HT1080 (cell line): ENCODE data around the gene CEP152. TPM values are rescaled to one million over a fixed set of nuclear protein-coding genes. Genes with fewer than 3 reads are reported as not detected.

ENCODE experiments used
- DNase-seq: peaks from one replicate; pipeline ENCODE4 v3.0.0-alpha.2; 2015; ENCODE audit warnings: low read depth
- total RNA-seq: library from RNA; depleted of rRNA; stranded (reverse); fragments of >200 nt; shearing (Covaris generic); gene quantifications from 2 replicates; pipeline ENCODE4 v1.2.3, GENCODE V29; 2014

Gene CEP152
- total RNA-seq, 1 experiment from 2014 or later = 14.5 TPM

GRCh38 chr15:48777645-48778330, 33.1 kb downstream of the CEP152 start:
- DNase-seq = no peak

GRCh38 chr15:48775546-48775945, 35.3 kb downstream of the CEP152 start:
- DNase-seq = peak; percentile 37

GRCh38 chr15:48774484-48774883, 36.4 kb downstream of the CEP152 start:
- DNase-seq = peak; percentile 3

GRCh38 chr15:48766196-48766595, 44.7 kb downstream of the CEP152 start:
- DNase-seq = peak; percentile 38

- DNase-seq = no peak
Observed at GRCh38 chr15:48765022-48765421, 45.8 kb downstream of the CEP152 start.

- DNase-seq = no peak
Observed at GRCh38 chr15:48761393-48762158, 49.3 kb downstream of the CEP152 start.

- no peak for DNase-seq
Observed at GRCh38 chr15:48759921-48760320, 50.9 kb downstream of the CEP152 start.

GRCh38 chr15:48757661-48758060, 53.2 kb downstream of the CEP152 start:
- DNase-seq = no peak

GRCh38 chr15:48754011-48754410, 56.9 kb downstream of the CEP152 start:
- no peak for DNase-seq

GRCh38 chr15:48751595-48751994, 59.3 kb downstream of the CEP152 start:
- no peak for DNase-seq

- DNase-seq = no peak
Observed at GRCh38 chr15:48748535-48748934, 62.3 kb downstream of the CEP152 start.

GRCh38 chr15:48733615-48734014, 77.3 kb downstream of the CEP152 start:
- no peak for DNase-seq

GRCh38 chr15:48730506-48730905, 80.4 kb downstream of the CEP152 start:
- no peak for DNase-seq

- DNase-seq = no peak
Observed at GRCh38 chr15:48723969-48724368, 86.9 kb downstream of the CEP152 start.

- peak; percentile 93 for DNase-seq
Observed at GRCh38 chr15:48722764-48723661, 87.9 kb downstream of the CEP152 start.

GRCh38 chr15:48721061-48721810, 89.6 kb downstream of the CEP152 start:
- no peak for DNase-seq

GRCh38 chr15:48720646-48721045, 90.2 kb downstream of the CEP152 start:
- DNase-seq = no peak

- no peak for DNase-seq
Observed at GRCh38 chr15:48719668-48720067, 91.2 kb downstream of the CEP152 start.

GRCh38 chr15:48718646-48719045, 92.2 kb downstream of the CEP152 start:
- peak; percentile 35 for DNase-seq

GRCh38 chr15:48717458-48717857, 93.4 kb downstream of the CEP152 start:
- DNase-seq = no peak

GRCh38 chr15:48712546-48712945, 98.3 kb downstream of the CEP152 start:
- DNase-seq = no peak
